ENCODE measurements around the gene PRKG1. TPM values are rescaled to one million over a fixed set of nuclear protein-coding genes. Genes with fewer than 3 reads are reported as not detected.

Gene PRKG1
- total RNA-seq, 1 experiment from 2014 or later = 0.09 TPM

DNA sequence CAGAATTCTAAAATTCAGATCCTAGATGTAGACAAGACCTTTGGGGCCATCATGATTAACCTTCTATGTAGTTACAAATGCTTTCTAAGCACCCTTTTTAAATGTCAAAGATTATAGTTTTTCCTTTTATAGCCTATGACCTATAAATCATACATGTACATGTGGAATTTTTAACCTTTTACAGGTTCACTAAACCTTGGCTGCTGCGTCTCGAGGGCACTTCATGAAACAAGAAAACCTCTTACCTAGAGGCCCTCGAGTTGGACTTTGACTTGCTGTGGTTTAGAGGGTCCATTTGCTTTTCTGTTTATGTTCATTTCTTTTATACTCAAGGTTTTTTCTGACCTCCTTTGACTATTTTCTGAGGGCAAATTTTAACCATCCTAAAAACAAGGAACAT lies 323.0 kb downstream of the PRKG1 start:
- no peak for DNase-seq
- TF ChIP-seq, protein P1, sequence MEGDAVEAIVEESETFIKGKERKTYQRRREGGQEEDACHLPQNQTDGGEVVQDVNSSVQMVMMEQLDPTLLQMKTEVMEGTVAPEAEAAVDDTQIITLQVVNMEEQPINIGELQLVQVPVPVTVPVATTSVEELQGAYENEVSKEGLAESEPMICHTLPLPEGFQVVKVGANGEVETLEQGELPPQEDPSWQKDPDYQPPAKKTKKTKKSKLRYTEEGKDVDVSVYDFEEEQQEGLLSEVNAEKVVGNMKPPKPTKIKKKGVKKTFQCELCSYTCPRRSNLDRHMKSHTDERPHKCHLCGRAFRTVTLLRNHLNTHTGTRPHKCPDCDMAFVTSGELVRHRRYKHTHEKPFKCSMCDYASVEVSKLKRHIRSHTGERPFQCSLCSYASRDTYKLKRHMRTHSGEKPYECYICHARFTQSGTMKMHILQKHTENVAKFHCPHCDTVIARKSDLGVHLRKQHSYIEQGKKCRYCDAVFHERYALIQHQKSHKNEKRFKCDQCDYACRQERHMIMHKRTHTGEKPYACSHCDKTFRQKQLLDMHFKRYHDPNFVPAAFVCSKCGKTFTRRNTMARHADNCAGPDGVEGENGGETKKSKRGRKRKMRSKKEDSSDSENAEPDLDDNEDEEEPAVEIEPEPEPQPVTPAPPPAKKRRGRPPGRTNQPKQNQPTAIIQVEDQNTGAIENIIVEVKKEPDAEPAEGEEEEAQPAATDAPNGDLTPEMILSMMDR (IDR thresholded peaks at IDR 0.05; ENCODE audit: insufficient read depth in 1 of 2, low read depth in 1 of 2, low read length in 1 of 2, severe bottlenecking in 1 of 2, unreplicated experiment in 1 of 2) = no peak
- intact Hi-C loops (cut with micrococcal nuclease; ENCODE audit: unreplicated experiment) = no loop called here
- no TSS peak for BruUV-seq (replicated peaks)
- no peak overlapping the region for H3K4me3 Mint-ChIP-seq (ENCODE audit: unreplicated experiment)
- no peaks in the 10 kb centered on the region for H3K36me3 ChIP-seq (ENCODE audit: control insufficient read depth, insufficient read depth, low read length)
- H3K27me3 ChIP-seq (replicated peaks; ENCODE audit: control insufficient read depth, insufficient read depth, low read length) = no peaks in the 10 kb centered on the region
- H3K4me1 Mint-ChIP-seq (ENCODE audit: low read depth, unreplicated experiment) = no peaks in the 10 kb centered on the region
- ChIA-PET CTCF (interaction anchor here (1.4 kb wide), 1 partner anchor 8 kb away, joined by 3 read pairs; no protein-coding TSS in a partner anchor), POLR2A (no interaction called here)
- H3K27me3 Mint-ChIP-seq (ENCODE audit: insufficient read depth, unreplicated experiment) = no peaks in the 10 kb centered on the region
- H3K27ac Mint-ChIP-seq (ENCODE audit: unreplicated experiment) = no peak overlapping the region
- no peak overlapping the region for H3K4me3 ChIP-seq (ENCODE audit: low read depth, low read length)
- H3K9me3 ChIP-seq = no peaks in the 10 kb centered on the region
- H3K4me1 ChIP-seq = no peaks in the 10 kb centered on the region
- no peaks in the 10 kb centered on the region for H3K36me3 Mint-ChIP-seq (ENCODE audit: insufficient read depth, unreplicated experiment)
- H3K9me3 Mint-ChIP-seq (ENCODE audit: unreplicated experiment) = no peaks in the 10 kb centered on the region

DNA sequence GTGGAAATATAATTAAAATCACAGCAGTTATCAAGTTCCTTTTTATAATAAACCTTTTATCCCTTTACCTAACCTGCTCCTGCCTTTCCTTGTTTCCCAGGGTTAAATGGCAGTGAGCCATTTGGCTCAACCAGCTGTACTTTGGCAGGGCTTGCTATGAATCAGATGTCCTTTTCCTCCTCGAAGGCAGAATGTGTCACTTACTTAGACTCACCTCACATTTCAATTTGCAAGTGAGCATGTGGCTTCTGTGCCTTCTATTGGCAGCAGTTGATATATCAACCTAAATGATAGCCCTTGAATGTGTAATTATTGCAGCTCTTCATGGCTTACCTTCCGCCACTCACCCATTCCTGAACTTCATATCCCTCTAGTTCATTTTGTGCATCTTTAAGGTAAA lies 323.4 kb downstream of the PRKG1 start:
- BruUV-seq (replicated peaks) = no TSS peak
- Histone ChIP-seq H3K27me3 (replicated peaks; ENCODE audit: control insufficient read depth, insufficient read depth, low read length) (no peaks in the 10 kb centered on the region), H3K36me3 (ENCODE audit: control insufficient read depth, insufficient read depth, low read length) (no peaks in the 10 kb centered on the region), H3K4me3 (ENCODE audit: low read depth, low read length) (no peak overlapping the region), H3K4me1 (no peaks in the 10 kb centered on the region), H3K9me3 (no peaks in the 10 kb centered on the region)
- Mint-ChIP-seq H3K4me1 (ENCODE audit: low read depth, unreplicated experiment) (no peaks in the 10 kb centered on the region), H3K27ac (ENCODE audit: unreplicated experiment) (no peak overlapping the region), H3K9me3 (ENCODE audit: unreplicated experiment) (no peaks in the 10 kb centered on the region), H3K27me3 (ENCODE audit: insufficient read depth, unreplicated experiment) (no peaks in the 10 kb centered on the region), H3K4me3 (ENCODE audit: unreplicated experiment) (no peak overlapping the region), H3K36me3 (ENCODE audit: insufficient read depth, unreplicated experiment) (no peaks in the 10 kb centered on the region)
- ChIA-PET CTCF (interaction anchor here (1.4 kb wide), 1 partner anchor 8 kb away, joined by 3 read pairs; no protein-coding TSS in a partner anchor), POLR2A (no interaction called here)
- TF ChIP-seq, protein P1 (IDR thresholded peaks at IDR 0.05; ENCODE audit: insufficient read depth in 1 of 2, low read depth in 1 of 2, low read length in 1 of 2, severe bottlenecking in 1 of 2, unreplicated experiment in 1 of 2) = no peak
- no peak for DNase-seq
- intact Hi-C loops (cut with micrococcal nuclease; ENCODE audit: unreplicated experiment) = no loop called here

DNA sequence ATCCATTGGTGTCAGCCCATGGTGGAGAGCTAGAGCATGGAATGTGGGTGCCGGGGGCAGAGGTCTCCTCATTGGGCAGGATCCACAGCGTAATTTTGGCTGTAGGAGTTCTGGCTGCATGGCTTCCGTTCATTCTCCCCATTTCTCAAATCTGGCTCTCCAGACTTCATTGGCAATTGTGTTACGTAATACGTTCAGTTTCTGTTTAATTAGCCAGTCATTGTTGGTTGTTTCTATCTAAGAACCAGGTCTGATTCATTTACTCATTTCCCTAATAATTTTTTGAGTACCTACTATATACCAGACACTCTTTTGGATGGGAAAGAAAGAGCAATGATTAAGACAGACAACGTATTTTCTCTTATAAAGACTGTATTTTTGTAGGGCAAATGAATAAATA lies 325.6 kb downstream of the PRKG1 start:
- ChIA-PET CTCF (no interaction called here), POLR2A (no interaction called here)
- Mint-ChIP-seq H3K27ac (ENCODE audit: unreplicated experiment) (no peak overlapping the region), H3K9me3 (ENCODE audit: unreplicated experiment) (no peaks in the 10 kb centered on the region), H3K4me1 (ENCODE audit: low read depth, unreplicated experiment) (no peaks in the 10 kb centered on the region), H3K36me3 (ENCODE audit: insufficient read depth, unreplicated experiment) (no peaks in the 10 kb centered on the region), H3K4me3 (ENCODE audit: unreplicated experiment) (no peak overlapping the region), H3K27me3 (ENCODE audit: insufficient read depth, unreplicated experiment) (peaks cover 6% of the 10 kb centered on the region)
- DNase-seq = no peak
- intact Hi-C loops (cut with micrococcal nuclease; ENCODE audit: unreplicated experiment) = no loop called here
- no TSS peak for BruUV-seq (replicated peaks)
- TF ChIP-seq, protein P1 (IDR thresholded peaks at IDR 0.05; ENCODE audit: insufficient read depth in 1 of 2, low read depth in 1 of 2, low read length in 1 of 2, severe bottlenecking in 1 of 2, unreplicated experiment in 1 of 2) = no peak
- Histone ChIP-seq H3K27me3 (replicated peaks; ENCODE audit: control insufficient read depth, insufficient read depth, low read length) (no peaks in the 10 kb centered on the region), H3K4me1 (no peaks in the 10 kb centered on the region), H3K36me3 (ENCODE audit: control insufficient read depth, insufficient read depth, low read length) (no peaks in the 10 kb centered on the region), H3K9me3 (no peaks in the 10 kb centered on the region), H3K4me3 (ENCODE audit: low read depth, low read length) (no peak overlapping the region)

Measured in Caco-2 (cell line).